HG03139 (cell line): ENCODE results near the gene SLC43A2.
"Not testable (repeated sequence)": the region's sequence is repeated elsewhere in the genome, so short reads cannot be mapped to it uniquely, and the experiment has no call there.

Experiments used
- ATAC-seq: cut with Tn5 transposase; IDR thresholded peaks from one replicate; pipeline ENCODE4 v1.9.1; 2021; ENCODE audit not compliant: unreplicated experiment

SLC43A2 gene

DNA sequence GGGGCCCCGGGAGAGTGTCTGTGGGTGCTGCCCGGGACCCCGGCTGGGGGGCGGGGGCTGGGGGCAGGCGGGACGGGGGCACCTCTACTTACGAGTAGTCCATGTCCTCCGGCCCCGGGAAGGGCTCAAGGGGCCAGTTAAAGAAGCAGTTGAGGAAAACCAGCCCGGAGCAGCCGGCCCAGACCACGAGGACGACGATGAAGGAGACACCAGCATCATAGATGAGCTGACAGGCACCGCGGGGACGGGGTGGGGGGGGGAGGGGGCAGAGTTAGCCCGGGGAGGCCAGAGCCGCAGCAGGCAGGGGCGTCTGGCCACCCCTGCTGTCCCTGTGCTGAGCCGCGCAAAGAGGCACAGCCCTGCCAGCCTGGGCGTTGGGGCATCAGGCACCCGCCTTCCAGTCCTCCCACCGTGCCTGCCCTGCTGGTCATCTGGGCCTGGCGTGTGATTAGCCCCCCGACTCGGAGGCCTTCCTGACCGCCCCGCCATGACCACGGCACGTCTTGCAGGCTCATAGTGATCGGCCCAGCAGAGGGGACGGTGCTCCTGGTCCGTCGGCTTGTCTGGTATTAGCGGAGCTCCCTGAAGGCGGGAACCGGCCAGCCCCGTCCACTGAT, 37.1 kb downstream of the SLC43A2 start:
- no peak for ATAC-seq

DNA sequence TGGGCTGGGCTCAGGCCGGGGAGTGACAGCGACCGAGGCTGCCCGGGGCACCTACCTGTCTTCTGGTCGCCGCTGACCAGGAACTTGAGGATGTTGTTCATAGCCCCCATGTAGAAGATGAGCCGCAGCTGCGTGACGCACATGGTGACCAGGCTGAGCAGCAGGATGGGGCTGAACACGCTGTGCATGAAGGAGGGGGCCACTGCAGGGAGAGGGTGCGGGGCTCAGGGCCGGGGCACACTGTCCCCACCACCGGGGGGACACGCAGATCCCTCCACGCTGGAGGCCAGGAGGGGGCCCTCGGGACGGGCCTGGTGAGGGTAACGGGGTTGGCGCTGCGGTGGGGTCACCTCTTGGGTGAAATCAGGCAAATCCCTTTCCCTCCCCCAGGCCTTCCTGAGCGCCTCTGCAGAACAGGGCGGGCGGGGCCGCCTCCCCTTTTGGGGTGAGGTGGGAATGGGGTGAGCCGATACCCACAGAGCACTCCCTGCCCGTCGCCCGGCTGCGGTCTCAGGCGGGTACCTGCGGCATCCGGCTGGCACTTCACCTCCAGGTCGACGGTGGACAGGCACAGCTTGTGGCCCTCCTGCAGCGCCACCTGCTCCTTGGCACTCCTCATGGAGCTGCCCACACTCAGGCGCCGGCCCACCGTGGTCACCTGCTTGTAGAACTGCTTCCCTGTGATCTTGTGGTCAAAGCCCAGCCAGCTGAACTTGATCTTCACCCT, 37.7 kb downstream of the SLC43A2 start:
- ATAC-seq, result no peak

DNA sequence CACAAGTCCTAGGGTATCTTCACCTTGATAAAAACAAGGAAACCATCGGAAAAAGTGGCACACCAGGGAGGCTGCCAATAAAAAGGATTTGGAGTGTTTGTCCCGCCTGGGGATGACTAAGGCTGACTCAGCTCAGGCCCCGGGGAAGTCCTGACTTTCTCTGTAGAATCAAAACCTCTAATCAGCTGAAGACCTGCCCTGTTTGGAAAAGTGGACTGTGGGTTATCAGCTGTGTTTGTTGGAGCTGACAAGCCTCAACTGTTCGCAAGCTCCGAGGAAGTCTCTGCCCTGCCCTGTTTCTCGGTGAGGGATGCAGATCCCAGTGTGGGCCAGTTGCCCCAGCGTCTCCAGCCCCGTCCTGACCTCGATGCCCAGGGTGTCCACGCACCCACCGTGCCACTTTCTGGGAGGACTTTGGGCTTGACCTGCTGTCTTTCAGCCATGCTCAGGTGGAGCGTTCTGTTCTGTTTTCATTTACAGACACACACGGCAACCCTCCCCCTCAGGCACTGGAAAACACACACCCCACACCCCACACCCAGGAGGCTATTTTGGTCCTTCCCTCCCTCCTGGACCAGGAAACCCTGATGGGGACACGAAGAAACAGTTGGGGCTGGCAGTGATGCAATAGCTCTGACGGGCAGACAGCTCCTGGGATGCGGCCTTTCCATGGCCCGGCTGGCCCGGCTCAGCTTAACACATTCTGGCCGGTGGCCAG, 38.4 kb downstream of the SLC43A2 start:
- no peak for ATAC-seq

DNA sequence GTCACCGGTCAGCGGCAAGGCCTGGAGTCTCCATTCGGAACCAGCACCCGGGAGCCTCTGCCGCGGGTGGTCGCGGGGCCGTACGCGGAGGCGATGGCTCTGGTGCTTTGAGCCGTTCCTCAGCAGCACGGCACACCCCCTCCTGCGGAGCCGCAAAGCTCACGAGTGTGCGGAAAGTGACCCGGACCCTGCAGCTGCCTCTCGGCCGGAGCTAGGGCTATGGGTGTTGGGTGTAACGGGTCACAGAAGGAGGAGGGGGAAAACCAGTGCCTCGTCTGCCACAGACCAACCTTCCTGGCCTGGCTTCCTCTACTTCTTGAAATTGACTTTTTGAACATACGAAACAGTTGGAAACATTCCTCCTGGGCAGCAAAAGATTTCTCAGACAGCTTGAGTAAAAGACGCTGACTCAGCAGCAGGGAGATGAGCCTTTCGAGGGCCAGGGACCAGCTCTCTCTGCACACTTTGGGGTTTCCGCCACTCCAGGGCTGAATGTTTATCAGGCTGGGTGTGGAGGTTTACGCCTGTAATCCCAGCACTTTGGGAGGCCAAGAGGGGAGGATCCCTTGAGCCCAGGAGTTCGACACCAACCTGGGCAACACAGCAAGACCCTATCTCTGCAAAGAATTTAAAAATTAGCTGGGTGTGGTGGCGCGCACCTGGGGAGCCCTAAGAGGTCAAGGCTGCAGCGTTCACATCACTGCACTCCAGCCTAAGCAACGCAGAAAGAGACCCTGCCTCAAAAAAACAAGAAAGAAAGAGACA, 39.6 kb downstream of the SLC43A2 start:
- no peak for ATAC-seq

DNA sequence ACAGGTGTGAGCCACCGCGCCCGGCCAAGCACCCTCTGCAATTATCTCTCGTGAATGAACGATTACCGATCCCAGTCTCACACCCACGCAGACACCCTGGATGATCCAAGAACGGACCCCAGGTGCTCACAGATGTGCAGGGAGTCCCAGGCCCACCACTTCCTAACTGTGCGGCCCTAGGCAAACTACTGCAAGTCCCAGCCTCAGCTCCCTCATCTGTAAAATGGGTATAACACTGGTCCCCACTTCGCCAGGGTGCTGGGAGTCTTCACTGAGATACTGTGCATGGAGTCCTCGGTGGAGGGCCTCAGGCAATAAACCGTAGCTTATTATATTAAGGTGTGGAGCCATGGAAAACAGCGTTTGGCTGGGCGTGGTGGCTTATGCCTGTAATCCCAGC, 44.5 kb downstream of the SLC43A2 start:
- no peak for ATAC-seq

DNA sequence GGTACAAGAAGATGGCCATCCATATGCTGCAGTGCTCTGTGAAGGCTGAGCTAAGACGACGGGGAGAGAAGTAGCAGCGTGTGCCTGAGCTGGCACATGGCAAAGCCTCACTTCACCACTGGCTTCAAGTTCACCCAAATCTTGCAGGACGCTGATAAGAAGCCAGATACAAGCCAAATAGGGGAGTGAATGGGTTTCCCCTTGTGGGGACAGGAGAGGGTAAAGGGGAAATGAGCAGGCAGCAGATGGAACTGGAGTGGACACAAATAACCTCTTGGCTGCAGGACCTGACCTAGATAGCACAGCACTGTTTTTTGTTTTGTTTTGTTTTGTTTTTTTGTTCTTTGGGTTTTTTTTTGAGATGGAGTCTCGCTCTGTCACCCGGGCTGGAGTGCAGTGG, 45.1 kb downstream of the SLC43A2 start:
- no peak for ATAC-seq

DNA sequence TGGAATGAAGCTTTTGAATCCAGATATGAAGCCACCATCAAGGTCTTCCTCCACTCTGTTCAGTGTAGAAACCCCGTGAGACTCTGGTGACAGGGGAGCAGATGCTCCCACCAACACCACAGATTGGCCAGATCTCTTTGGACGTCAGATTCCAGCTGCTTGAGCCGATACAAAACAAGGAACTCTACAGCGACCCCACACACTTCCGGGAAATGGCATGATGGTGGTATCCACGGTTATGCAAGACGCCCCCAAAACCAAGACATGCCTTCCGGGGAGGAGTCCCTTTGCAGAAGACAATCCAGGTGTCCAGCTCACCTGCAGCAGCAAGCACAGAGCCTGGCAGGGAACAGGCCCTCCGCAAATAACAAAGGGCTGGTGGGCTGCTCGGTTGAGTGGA, 46.3 kb downstream of the SLC43A2 start:
- ATAC-seq, result no peak

DNA sequence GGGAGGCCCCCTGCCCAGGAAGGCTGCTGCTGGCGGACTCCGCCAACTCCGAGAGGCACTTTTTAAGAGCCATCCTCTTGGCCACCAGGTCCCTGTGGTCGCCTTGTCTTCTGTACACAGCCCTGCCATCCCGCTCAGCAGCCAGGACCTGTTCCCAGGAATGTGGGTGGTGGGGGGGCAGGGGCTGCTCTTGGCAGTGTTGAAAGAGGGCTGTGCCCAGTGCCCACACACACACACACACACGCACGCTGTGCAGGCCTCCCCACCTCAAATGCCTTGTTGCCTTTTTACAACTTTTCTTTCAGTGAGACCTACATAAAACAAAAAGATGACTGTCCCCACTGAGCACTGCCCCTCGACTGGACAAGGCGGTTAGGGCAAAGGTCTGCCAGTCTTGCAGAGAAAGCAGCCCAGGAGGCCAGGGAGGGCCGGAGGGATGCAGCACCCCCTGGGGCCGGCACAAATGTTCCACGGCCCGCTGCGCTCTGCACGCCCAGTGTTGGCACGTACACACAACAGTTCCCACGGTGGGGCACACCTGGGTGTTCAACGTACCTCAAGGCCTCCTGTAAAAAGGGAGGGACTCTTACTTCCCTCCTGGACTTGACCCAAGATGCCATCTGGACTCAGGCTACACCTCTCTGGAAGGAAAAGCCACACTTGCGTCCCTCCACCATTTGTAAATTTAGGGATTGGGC, 47.5 kb downstream of the SLC43A2 start:
- no peak for ATAC-seq

DNA sequence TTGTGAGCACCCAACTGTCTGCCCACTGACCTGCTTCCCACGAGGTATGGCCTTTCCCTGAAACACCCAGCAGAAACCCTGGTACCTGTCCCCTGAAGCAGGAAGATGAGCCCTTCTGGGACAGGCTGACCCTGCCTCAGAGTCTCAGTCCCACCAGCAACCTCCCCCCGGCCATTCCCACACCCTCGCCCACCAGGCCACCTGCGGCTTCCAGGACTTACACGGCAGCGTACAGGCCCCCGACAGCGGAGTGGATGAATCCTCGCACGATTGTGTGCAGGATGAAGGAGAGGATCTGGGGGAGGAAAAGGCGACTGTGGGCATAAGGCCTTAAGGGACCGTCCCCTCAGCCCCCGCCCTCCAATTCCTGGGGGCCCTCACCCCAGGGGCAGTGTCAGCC, 50.6 kb downstream of the SLC43A2 start:
- no peak for ATAC-seq

DNA sequence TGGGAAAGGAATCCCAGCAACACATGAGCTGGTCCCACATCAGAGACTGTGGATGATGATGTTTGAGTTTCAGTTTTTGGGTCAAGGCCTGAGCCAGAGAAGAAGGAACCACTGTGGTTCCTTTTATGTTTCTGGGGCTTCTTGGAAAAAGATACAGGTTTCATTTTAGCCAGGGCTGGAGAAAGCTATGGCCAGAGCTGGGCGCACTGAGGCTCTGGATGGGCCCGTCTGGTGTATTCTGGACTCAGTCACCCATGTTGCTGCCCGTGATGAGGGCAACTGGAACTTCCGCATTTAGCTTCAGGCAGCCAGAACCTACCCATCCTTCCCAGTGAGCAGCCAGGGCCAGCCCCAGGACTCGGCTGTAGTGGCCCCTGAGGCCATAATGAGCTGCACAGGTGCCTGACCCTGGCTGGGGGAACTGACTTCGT, 51.0 kb downstream of the SLC43A2 start:
- no peak for ATAC-seq

DNA sequence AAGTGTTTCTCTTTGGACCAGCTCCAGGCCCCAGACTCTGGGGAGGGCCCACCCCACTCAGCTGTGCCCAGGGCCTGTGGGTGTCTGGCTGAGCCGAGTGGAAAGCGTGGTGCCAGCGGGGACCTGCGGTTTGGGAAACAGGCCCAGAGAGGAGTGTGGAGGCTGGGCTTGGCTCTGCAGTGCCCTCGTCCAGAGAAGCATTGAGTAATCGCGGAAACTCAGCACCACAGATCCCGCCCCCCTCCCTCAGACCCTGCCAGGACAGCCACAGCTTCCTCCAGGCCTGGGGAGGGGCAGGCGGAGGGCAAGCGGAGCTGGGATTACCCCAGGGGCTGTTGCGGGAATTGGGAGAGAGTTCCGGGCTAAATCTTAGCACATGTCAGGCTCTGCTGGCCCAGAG, 51.5 kb downstream of the SLC43A2 start:
- no peak for ATAC-seq

DNA sequence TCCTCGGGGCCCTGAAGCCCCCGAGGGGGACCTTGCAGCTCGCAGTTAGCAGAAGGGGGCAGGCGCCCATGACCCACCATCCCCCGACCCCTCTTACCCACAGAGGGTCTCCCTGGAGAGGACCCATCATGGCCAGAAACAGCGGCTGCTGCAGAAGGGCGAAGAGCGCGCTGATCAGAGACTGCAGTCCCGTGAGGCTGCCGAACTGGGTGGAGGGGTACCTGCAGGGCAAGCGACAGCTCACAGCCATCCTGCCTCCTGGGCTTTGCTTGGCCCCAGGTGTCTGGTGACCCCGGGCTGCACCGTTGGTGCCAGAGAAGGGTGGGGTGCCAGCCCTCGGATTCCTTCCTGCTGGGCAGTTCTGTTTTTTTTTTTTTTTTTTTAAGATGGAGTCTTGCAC, 52.1 kb downstream of the SLC43A2 start:
- ATAC-seq, result no peak

DNA sequence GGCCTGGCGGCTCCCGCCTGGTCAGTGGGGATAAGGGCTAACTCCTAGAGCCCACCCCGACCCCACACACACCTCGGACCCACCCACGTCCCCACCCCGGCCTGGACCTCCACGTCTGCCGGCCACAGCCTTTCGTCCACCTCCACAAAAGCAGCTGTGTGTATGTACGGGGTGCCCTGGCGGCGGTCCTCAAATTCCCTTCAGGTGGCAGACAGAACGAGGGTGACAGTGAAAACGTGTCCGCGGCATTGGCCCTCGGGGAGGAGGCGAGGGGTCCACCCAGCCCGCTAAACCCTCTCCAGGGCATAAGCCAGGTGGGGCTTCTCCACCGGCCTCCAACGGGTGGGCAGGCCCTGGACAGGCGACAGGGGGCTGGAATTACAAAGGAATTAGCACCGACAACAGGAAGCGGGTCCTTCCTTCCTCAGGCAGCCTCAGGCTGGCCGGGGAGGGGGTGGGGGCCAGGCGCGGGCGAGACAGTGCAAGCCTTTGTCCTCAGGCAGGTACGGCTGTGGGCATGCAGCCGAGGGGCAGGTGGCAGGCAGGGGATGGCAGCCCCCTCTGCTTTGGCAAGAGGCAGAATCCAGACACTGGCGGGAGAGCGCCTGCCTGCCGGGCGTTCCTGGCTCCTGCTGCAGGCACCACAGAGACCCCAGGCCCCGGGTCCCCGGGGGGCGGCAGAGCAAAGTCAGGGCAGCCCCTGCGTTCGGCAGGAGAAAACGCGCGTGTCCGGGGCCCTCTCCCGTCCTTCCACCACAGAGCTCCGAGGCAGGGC, 53.8 kb downstream of the SLC43A2 start:
- ATAC-seq, result no peak

DNA sequence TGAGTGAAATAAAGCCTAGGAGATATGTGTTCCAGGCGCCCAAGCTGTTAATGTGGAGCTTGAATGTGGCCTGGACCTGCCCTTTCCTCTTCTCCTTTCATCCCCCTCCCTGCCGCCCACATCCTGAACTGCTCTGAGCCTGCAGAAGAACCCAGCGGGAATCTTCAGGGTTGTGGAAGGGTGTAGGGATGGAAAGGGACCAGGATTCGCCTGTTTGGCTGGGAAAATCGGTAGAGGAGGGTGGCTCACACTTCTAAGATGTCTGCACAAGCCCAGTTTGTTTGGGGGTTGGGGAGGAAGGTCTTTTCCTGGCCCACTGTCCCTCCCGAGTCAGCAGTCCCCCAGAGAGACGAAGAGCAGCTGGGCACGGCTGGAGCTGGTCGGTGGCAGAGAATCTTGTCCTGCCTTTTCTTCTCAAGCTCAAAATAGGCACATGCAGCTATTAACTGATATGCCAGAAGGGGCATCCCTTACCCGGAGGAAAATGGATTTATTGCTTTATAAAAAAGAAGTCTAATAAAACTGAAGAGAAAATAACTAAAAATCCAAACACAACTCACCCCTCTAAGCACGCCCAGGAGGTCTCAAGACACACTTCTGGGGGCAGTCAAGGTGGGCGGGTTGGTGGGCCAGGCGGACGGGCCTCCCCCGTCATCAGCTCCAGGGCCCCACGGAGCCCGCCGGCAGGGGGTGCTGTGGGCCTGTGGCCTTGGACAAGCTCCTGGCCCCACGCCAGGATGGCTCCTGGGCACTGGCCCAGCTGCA, 54.5 kb downstream of the SLC43A2 start:
- ATAC-seq, result no peak

DNA sequence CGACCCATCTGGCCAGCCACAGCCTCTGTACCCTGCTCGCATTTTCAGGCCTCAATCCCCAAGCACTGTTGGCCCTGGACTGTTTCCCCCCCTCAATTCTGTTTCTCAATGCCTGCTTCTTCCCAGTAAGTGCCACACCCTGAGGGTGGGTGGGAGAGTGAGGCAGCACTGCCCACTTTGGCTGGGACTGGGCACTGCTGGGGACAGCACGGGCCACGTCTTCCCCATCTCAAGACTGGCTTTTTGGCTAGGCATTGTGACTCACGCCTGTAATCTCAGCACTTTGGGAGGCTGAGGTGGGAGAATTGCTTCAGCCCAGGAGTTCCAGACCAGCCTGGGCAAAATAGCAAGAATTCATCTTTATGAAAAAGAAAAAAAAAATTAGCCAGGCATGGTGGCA, 56.0 kb downstream of the SLC43A2 start:
- ATAC-seq, result not testable (repeated sequence)

DNA sequence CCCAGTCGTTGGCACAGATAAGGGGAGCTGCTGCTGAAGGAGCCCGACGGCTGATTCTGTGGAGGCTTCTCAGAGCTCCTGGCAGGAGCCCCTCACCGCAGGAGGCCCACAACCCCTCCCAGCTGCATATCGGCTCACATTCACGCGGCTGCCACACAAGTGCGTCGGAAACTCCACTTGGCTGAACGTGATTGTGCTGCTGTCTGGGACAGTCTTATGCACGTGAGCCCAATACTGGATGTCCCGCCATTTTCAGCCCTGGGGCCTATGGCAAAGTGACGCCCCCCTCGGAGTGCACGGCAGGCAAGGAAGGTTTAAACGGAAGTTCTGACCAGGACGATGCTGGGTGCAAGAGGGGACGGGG, 57.3 kb downstream of the SLC43A2 start:
- no peak for ATAC-seq

DNA sequence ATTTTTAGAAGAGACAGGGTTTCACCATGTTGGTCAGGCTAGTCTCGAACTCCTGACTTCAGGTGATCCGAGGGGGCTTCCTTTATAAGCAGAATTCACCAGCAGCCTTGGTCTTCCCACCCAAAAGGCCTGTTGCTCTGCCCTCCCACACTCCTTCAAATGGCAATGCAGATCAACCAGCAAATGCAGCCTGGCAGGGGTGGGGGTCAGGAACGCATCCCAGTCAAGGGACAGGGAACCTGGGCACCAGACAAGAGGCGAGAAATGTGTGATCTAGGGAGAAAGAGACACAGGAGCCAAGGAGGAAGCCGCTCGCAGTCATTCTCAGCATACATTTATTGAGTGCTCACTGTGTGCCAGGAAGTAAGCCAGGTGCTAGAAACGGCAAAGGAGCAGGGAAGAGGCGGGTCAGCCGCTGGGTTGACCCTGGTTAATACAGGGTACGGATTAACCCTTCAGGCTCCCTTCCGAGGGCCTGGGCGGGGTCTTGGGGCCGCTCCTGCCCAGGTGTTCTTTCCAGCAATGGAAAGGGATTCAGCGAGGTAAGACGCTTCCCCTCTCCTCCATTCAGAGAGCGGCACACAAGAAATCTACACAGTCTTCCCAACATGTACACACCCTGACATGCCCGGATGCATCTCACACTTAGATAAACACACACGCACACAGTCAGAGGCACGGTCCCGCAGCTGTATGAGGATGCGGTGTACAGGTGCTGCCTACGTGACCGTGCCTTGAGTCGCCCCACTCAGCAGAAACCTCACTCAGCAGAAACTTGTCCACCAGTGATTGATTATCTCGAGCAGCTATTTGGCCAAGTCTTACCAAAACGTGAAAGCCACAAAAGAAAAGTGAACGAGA, 59.5 kb downstream of the SLC43A2 start:
- ATAC-seq, result no peak

DNA sequence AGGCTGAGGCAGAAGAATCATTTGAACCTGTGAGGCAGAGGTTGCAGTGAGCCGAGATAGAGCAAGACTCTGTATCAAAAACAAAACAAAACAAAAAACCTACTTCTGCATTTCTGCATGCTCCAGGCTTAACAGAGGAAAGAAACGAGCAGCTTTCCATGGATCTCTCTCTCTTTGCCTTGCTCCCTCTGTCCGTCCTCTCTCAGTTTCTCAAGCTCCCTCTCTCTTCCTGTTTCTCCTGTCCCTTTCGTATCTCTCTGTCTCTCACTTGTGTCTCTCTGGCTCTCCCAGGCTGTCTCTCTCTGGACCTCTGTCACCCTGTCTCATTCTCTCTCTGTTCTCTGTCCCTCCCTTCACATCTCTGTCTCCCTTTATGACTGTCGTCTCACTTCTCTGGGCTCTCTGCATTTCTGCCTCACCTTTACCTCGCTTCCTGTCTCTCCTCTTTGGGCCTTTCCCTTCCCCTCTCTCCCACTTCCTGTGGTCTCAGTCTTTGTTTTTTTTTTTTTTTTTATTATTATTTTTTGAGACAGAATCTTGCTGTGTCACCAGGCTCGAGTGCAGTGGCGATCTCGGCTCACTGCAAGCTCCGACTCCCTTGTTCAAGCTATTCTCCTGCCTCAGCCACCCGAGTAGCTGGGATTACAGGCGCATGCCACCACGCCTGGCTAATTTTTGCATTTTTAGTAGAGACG, 62.0 kb downstream of the SLC43A2 start:
- no peak for ATAC-seq
